NOMO-1 treated with DMSO at 0.1 percent for 48 hours (cell line): Measurements from ENCODE around the gene CCHCR1.

Experiments
- DNase-seq: peaks from one replicate; lab custom pipeline; 2025; ENCODE audit not compliant: unreplicated experiment; lab: John Stamatoyannopoulos, UW

Gene CCHCR1

GRCh38 chr6:31112478-31112877, 45.1 kb downstream of the CCHCR1 start, which contains the start of gene C6orf15:
Gene C6orf15, minus strand, starts transcription at chr6:31112575. Its CDS starts 20 bp downstream, at chr6:31112555.
- DNase-seq, result no peak

- DNase-seq, result no peak
Measured at GRCh38 chr6:31111712-31112111, 45.9 kb downstream of the CCHCR1 start.

- DNase-seq, result no peak
Measured at GRCh38 chr6:31110825-31111582, 46.6 kb downstream of the CCHCR1 start.

- DNase-seq, result no peak
Measured at GRCh38 chr6:31107052-31107451, 50.5 kb downstream of the CCHCR1 start.

GRCh38 chr6:31103136-31103535, 54.5 kb downstream of the CCHCR1 start:
- no peak for DNase-seq

- DNase-seq, result no peak
Measured at GRCh38 chr6:31098449-31098938, 59.1 kb downstream of the CCHCR1 start.

GRCh38 chr6:31096656-31097055, 60.9 kb downstream of the CCHCR1 start:
- DNase-seq, result no peak

- DNase-seq, result no peak
Measured at GRCh38 chr6:31096215-31096614, 61.4 kb downstream of the CCHCR1 start.

- peak; percentile 60 for DNase-seq
Measured at GRCh38 chr6:31094389-31094881, 63.2 kb downstream of the CCHCR1 start.

- DNase-seq, result no peak
Measured at GRCh38 chr6:31092769-31093505, 64.7 kb downstream of the CCHCR1 start.
